ENCODE data around the gene NDUFS2. TPM values are rescaled to one million over a fixed set of nuclear protein-coding genes. Genes with fewer than 3 reads are reported as not detected.

Gene NDUFS2
- total RNA-seq, 1 experiment from 2014 or later, result 123 TPM

- H3K27me3 ChIP-seq (replicated peaks; ENCODE audit: insufficient read depth, low read depth, low read length, poor library complexity), result no peaks in the 10 kb centered on the region
- no peak for TF ChIP-seq EZH2 (IDR thresholded peaks at IDR 0.05; ENCODE audit: borderline replicate concordance, low read depth, low read length, poor library complexity, severe bottlenecking)
- TF ChIP-seq CTCF (conservative IDR thresholded peaks at IDR 0.05; ENCODE audit: low read depth, low read length), result no peak
- H3K9me3 ChIP-seq (ENCODE audit: low read depth, low read length, poor library complexity, severe bottlenecking), result no peaks in the 10 kb centered on the region
- H3K4me3 ChIP-seq (ENCODE audit: low read depth, low read length, poor library complexity, severe bottlenecking), result peak overlapping the region; percentile 83
- no peaks in the 10 kb centered on the region for H3K4me1 ChIP-seq (ENCODE audit: insufficient read depth, low read length, poor library complexity, severe bottlenecking)
- no TSS peak for BruUV-seq (replicated peaks)
- CTCF ChIA-PET, result interaction anchor here (0.9 to 1.6 kb wide), 2 partner anchors 34 to 67 kb away, joined by 4 read pairs; partner anchors contain the start of genes ADAMTS4 and KLHDC9
- peaks cover 43% of the 10 kb centered on the region for H3K36me3 ChIP-seq (ENCODE audit: insufficient read depth, low read length, poor library complexity, severe bottlenecking)
- intact Hi-C loops (cut with micrococcal nuclease; ENCODE audit: unreplicated experiment), result no loop called here
- POLR2A ChIA-PET (ENCODE audit: low non-redundant PET), result interaction anchor here (0.6 kb wide), 1 partner anchor 9 kb away, joined by 5 read pairs; no protein-coding TSS in a partner anchor
- no peak for DNase-seq (ENCODE audit: low spot score)
- H3K27ac ChIP-seq (ENCODE audit: low read depth, low read length, poor library complexity, severe bottlenecking), result peak overlapping the region; percentile 69
Observed at GRCh38 chr1:161164901-161165610, 37.1 kb upstream of the NDUFS2 start.

GRCh38 chr1:161165742-161166668, 36.2 kb upstream of the NDUFS2 start, which contains the start of gene PPOX:
TSS of gene PPOX (plus strand) at chr1:161166426. CDS start at chr1:161166848, 422 bp downstream.
- Histone ChIP-seq H3K27ac (ENCODE audit: low read depth, low read length, poor library complexity, severe bottlenecking) (peak within 1 kb of the TSS; percentile 69), H3K4me3 (ENCODE audit: low read depth, low read length, poor library complexity, severe bottlenecking) (peak within 1 kb of the TSS; percentile 83), H3K36me3 (ENCODE audit: insufficient read depth, low read length, poor library complexity, severe bottlenecking) (peaks cover 44% of the 10 kb centered on the region), H3K4me1 (ENCODE audit: insufficient read depth, low read length, poor library complexity, severe bottlenecking) (no peaks in the 10 kb centered on the region), H3K27me3 (replicated peaks; ENCODE audit: insufficient read depth, low read depth, low read length, poor library complexity) (no peaks in the 10 kb centered on the region), H3K9me3 (ENCODE audit: low read depth, low read length, poor library complexity, severe bottlenecking) (no peaks in the 10 kb centered on the region)
- intact Hi-C loops (cut with micrococcal nuclease; ENCODE audit: unreplicated experiment), result no loop called here
- POLR2A ChIA-PET (ENCODE audit: low non-redundant PET), result interaction anchor here (0.6 kb wide), 2 partner anchors 10 to 34 kb away, joined by 5 to 8 read pairs; no protein-coding TSS in a partner anchor
- CTCF ChIA-PET, result interaction anchor here (0.9 to 1.6 kb wide), 4 partner anchors 33 to 68 kb away, joined by 4 to 6 read pairs (median 4); partner anchors contain the start of genes ADAMTS4, KLHDC9, NDUFS2 and TOMM40L
- DNase-seq (ENCODE audit: low spot score), result peak; percentile 98
- BruUV-seq (replicated peaks), result no TSS peak
- no peak for TF ChIP-seq EZH2 (IDR thresholded peaks at IDR 0.05; ENCODE audit: borderline replicate concordance, low read depth, low read length, poor library complexity, severe bottlenecking)
- peak; percentile 74 for TF ChIP-seq CTCF (conservative IDR thresholded peaks at IDR 0.05; ENCODE audit: low read depth, low read length)

Measured in A673 (cell line).